ENCODE data around the gene TRIM33. TPM values are rescaled to one million over a fixed set of nuclear protein-coding genes. Genes with fewer than 3 reads are reported as not detected.

TRIM33 gene
- total and polyA plus RNA-seq, 2 of the 8 experiments (the other 6 are each of a cell fraction or from before 2014, with no cell fraction given), result 17.1 to 52.3 TPM

- Histone ChIP-seq H3K4ac (replicated peaks; ENCODE audit: insufficient read length, low read depth, low read length) (no peak overlapping the region), H3K27me3 (replicated peaks in 1 of 4; ENCODE audit: control insufficient read depth in 3 of 4, extremely low read depth in 1 of 4, insufficient read depth in 3 of 4, low read length in 3 of 4) (no peaks in the 10 kb centered on the region), H3K36me3 (ENCODE audit: control insufficient read depth in 2 of 4, insufficient read depth in 4 of 4, low read length in 3 of 4) (peaks cover 2 to 21% (median 12%) of the 10 kb centered on the region in 4 experiments; a peak in 7 of 8 replicates), H4K91ac (replicated peaks; ENCODE audit: insufficient read length, low read length) (no peak overlapping the region), H3K79me2 (ENCODE audit: control insufficient read depth in 1 of 2, insufficient read depth in 2 of 2, low read length in 2 of 2) (peaks cover 0 to 11% of the 10 kb centered on the region in 2 experiments; a peak in 2 of 4 replicates), H3K18ac (ENCODE audit: extremely low read depth, low read length) (no peak overlapping the region), H3K4me2 (ENCODE audit: insufficient read depth in 1 of 2, low read depth in 2 of 2, low read length in 2 of 2) (no peak overlapping the region), H3K14ac (ENCODE audit: insufficient read length) (no peak overlapping the region), H2BK20ac (ENCODE audit: low read length) (no peak overlapping the region), H2BK12ac (ENCODE audit: low read depth, low read length) (no peak overlapping the region), H3K23ac (ENCODE audit: insufficient read length) (no peak overlapping the region), H3K4me3 (ENCODE audit: extremely low read depth in 1 of 4, insufficient read depth in 2 of 4, low read depth in 3 of 4, low read length in 4 of 4) (no peak overlapping the region), H4K5ac (ENCODE audit: insufficient read length, low read depth, low read length) (no peak overlapping the region), H3K9me3 (ENCODE audit: insufficient read depth in 2 of 2, low read depth in 1 of 2, low read length in 1 of 2) (no peaks in the 10 kb centered on the region), H2AK5ac (ENCODE audit: low read depth, low read length) (no peak overlapping the region), H4K20me1 (replicated peaks in 1 of 2; ENCODE audit: control insufficient read depth in 1 of 2, insufficient read depth in 2 of 2, low read length in 2 of 2) (peaks cover 2 to 4% of the 10 kb centered on the region in 2 experiments), H3K79me1 (ENCODE audit: low read depth, low read length) (peaks cover 2% of the 10 kb centered on the region; the same call in 1 of the 2 replicates), H3K9ac (replicated peaks in 1 of 4; ENCODE audit: extremely low read depth in 1 of 4, low read depth in 3 of 4, low read length in 3 of 4) (no peak overlapping the region), H3K23me2 (ENCODE audit: low read depth, low read length) (no peaks in the 10 kb centered on the region), H4K8ac (ENCODE audit: extremely low read depth, insufficient read depth, low read length) (no peak overlapping the region), H3K56ac (replicated peaks; ENCODE audit: insufficient read length, low read depth, low read length) (no peak overlapping the region), H2BK5ac (ENCODE audit: low read depth, low read length) (no peak overlapping the region), H3K4me1 (replicated peaks in 1 of 4; ENCODE audit: control insufficient read depth in 3 of 4, insufficient read depth in 4 of 4, low read length in 3 of 4) (no peaks in the 10 kb centered on the region), H2BK120ac (replicated peaks; ENCODE audit: low read depth, low read length) (no peak overlapping the region), H3K27ac (ENCODE audit: low read depth, low read length) (no peak overlapping the region), H2AFZ (ENCODE audit: low read length) (no peak overlapping the region), H2BK15ac (ENCODE audit: low read length) (no peak overlapping the region)
- DNase-seq (ENCODE audit: low read depth in 1 of 2, low spot score in 2 of 2) (no peak), FAIRE-seq (no peak)
- ChIA-PET CTCF (ENCODE audit: partially characterized antibody) (interaction anchor here (0.6 to 1.3 kb wide), 2 partner anchors 108 to 161 kb away, joined by 3 read pairs; no protein-coding TSS in a partner anchor), POLR2A (ENCODE audit: partially characterized antibody) (interaction anchor here (0.6 to 2.5 kb wide), 3 partner anchors 9 to 55 kb away, joined by 3 to 8 read pairs (median 3); partner anchors contain the start of gene TRIM33)
- TF ChIP-seq, protein P1, sequence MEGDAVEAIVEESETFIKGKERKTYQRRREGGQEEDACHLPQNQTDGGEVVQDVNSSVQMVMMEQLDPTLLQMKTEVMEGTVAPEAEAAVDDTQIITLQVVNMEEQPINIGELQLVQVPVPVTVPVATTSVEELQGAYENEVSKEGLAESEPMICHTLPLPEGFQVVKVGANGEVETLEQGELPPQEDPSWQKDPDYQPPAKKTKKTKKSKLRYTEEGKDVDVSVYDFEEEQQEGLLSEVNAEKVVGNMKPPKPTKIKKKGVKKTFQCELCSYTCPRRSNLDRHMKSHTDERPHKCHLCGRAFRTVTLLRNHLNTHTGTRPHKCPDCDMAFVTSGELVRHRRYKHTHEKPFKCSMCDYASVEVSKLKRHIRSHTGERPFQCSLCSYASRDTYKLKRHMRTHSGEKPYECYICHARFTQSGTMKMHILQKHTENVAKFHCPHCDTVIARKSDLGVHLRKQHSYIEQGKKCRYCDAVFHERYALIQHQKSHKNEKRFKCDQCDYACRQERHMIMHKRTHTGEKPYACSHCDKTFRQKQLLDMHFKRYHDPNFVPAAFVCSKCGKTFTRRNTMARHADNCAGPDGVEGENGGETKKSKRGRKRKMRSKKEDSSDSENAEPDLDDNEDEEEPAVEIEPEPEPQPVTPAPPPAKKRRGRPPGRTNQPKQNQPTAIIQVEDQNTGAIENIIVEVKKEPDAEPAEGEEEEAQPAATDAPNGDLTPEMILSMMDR (IDR thresholded peaks at IDR 0.05; ENCODE audit: control extremely low read depth in 1 of 3, insufficient read depth in 1 of 3, low read depth in 1 of 3, low read length in 3 of 3), result no peak
- TF ChIP-seq TBP (IDR thresholded peaks at IDR 0.05; ENCODE audit: low read depth, low read length), result no peak
Measured at GRCh38 chr1:114455102-114455785, 55.8 kb downstream of the TRIM33 start.
